ENCODE data around the gene MOSPD2. TPM values are rescaled to one million over a fixed set of nuclear protein-coding genes. Genes with fewer than 3 reads are reported as not detected.

The MOSPD2 gene
- total RNA-seq, 4 donors from 2014 or later, result 2.8 to 11.0 (median 3.3) TPM

DNA sequence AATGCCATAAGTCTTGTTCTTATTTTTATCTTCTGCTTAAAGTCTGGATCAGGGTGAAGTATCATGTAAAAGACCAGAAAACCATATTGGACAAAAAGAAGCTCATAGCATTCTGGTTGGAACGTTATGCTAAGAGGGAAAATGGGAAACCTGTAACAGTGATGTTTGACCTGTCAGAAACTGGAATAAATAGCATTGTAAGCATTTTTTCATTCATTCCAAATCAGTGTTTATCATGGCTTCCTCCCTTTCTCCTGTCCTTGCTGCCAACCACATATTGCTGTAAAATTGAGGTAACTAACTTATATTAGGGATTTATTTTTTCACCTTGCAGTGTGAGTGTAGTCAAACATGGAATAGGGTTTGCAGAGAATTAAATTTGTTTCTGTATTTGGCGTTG, 23.8 kb downstream of the MOSPD2 start:
- H3K36me3 ChIP-seq, result no peaks in the 10 kb centered on the region
- H3K4me1 ChIP-seq, result no peaks in the 10 kb centered on the region
- H3K9me3 ChIP-seq, result no peaks in the 10 kb centered on the region
- no peak overlapping the region for H3K4me3 ChIP-seq
- TF ChIP-seq, protein P1, sequence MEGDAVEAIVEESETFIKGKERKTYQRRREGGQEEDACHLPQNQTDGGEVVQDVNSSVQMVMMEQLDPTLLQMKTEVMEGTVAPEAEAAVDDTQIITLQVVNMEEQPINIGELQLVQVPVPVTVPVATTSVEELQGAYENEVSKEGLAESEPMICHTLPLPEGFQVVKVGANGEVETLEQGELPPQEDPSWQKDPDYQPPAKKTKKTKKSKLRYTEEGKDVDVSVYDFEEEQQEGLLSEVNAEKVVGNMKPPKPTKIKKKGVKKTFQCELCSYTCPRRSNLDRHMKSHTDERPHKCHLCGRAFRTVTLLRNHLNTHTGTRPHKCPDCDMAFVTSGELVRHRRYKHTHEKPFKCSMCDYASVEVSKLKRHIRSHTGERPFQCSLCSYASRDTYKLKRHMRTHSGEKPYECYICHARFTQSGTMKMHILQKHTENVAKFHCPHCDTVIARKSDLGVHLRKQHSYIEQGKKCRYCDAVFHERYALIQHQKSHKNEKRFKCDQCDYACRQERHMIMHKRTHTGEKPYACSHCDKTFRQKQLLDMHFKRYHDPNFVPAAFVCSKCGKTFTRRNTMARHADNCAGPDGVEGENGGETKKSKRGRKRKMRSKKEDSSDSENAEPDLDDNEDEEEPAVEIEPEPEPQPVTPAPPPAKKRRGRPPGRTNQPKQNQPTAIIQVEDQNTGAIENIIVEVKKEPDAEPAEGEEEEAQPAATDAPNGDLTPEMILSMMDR (IDR thresholded peaks at IDR 0.05 in 4 of 5, conservative IDR thresholded peaks at IDR 0.05 in 1 of 5), result no peak
- in situ Hi-C loops (cut with MboI; ENCODE audit: low sequenced_read_pairs in 4 of 4) (no loop called here), intact Hi-C loops (cut with DNase I; ENCODE audit: low total_unique reads) (no loop called here)
- ATAC-seq (no peak), DNase-seq (no peak)
- no peaks in the 10 kb centered on the region for H3K27me3 ChIP-seq
- H3K27ac ChIP-seq, result no peak overlapping the region

DNA sequence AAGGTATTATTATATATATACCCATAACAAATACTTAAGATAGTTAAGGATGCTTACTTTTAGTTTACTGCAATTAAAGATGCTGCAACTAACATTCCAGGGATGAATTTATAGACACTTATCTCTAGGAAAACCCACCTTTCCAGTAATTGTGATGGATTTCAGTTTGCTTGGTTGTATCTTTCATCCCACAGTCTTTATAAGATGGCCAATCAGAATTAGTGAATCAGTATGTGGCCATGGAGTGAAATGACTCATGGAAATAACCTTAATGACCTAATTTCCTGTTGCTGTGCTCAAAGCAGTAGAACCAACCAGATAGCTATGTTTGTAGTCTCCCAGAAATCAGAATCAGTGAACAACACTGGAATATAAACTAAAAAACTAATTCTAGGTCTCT, 26.4 kb downstream of the MOSPD2 start:
- TF ChIP-seq POLR2A (IDR thresholded peaks at IDR 0.05), result no peak
- TF ChIP-seq, protein P1 (IDR thresholded peaks at IDR 0.05 in 4 of 5, conservative IDR thresholded peaks at IDR 0.05 in 1 of 5), result no peak
- in situ Hi-C loops (cut with MboI; ENCODE audit: low sequenced_read_pairs in 4 of 4) (no loop called here), intact Hi-C loops (cut with DNase I; ENCODE audit: low total_unique reads) (no loop called here)
- no peak overlapping the region for H3K27ac ChIP-seq
- no peaks in the 10 kb centered on the region for H3K9me3 ChIP-seq
- H3K27me3 ChIP-seq, result no peaks in the 10 kb centered on the region
- no peak overlapping the region for H3K4me3 ChIP-seq
- no peaks in the 10 kb centered on the region for H3K36me3 ChIP-seq
- no peaks in the 10 kb centered on the region for H3K4me1 ChIP-seq
- ATAC-seq (no peak), DNase-seq (no peak)

DNA sequence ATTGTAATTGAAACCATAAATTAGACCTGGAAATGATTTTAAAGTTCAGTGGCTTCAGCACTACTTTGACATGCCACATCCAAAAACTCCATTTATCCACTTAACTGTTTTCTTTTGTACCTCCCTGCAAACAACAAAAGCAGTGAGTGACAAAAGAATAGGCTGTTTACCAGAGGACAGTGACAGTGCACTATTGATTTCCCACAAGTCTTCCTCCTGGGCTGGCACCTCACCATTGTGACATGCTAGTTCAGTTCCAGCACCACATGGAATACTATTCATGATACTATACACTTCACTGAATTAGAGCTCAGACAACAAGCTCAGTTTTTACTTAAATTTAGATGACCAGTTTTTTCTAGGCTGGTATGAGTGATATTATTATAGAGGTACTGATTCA, 29.3 kb downstream of the MOSPD2 start:
- no peaks in the 10 kb centered on the region for H3K27me3 ChIP-seq
- no peak overlapping the region for H3K4me3 ChIP-seq
- DNase-seq (no peak), ATAC-seq (no peak)
- no peaks in the 10 kb centered on the region for H3K9me3 ChIP-seq
- H3K36me3 ChIP-seq, result no peaks in the 10 kb centered on the region
- no peak overlapping the region for H3K27ac ChIP-seq
- intact Hi-C loops (cut with DNase I; ENCODE audit: low total_unique reads) (no loop called here), in situ Hi-C loops (cut with MboI; ENCODE audit: low sequenced_read_pairs in 4 of 4) (no loop called here)
- H3K4me1 ChIP-seq, result no peaks in the 10 kb centered on the region
- TF ChIP-seq, protein P1 (IDR thresholded peaks at IDR 0.05 in 4 of 5, conservative IDR thresholded peaks at IDR 0.05 in 1 of 5), result no peak
- TF ChIP-seq POLR2A (IDR thresholded peaks at IDR 0.05), result no peak

DNA sequence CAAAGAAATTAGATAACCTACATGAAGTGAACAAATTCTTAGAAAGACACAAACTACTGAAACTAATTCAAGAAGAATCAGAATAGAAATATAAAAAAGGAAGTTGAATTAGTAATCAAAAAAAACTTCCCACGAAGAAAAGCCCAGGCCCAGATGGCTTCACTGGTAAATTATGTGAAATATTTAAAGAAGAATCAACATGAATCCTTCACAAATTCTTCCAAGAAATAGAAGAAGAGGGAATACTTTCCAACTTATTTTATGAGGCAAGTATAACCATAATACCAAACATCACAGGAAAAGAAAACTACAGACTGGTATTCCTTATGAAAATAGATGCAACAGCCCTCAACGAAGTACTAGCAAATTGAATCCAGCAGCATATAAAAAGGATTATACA, 30.7 kb downstream of the MOSPD2 start:
- intact Hi-C loops (cut with DNase I; ENCODE audit: low total_unique reads) (no loop called here), in situ Hi-C loops (cut with MboI; ENCODE audit: low sequenced_read_pairs in 4 of 4) (no loop called here)
- no peaks in the 10 kb centered on the region for H3K4me1 ChIP-seq
- H3K9me3 ChIP-seq, result no peaks in the 10 kb centered on the region
- no peaks in the 10 kb centered on the region for H3K36me3 ChIP-seq
- no peak overlapping the region for H3K27ac ChIP-seq
- no peak overlapping the region for H3K4me3 ChIP-seq
- TF ChIP-seq POLR2A (IDR thresholded peaks at IDR 0.05), result no peak
- TF ChIP-seq, protein P1 (IDR thresholded peaks at IDR 0.05 in 4 of 5, conservative IDR thresholded peaks at IDR 0.05 in 1 of 5), result no peak
- ATAC-seq (no peak), DNase-seq (no peak)
- no peaks in the 10 kb centered on the region for H3K27me3 ChIP-seq

- no peak overlapping the region for H3K27ac ChIP-seq
- no peak for ATAC-seq
- no peaks in the 10 kb centered on the region for H3K27me3 ChIP-seq
- DNase-seq, result no peak
- TF ChIP-seq, protein P1 (IDR thresholded peaks at IDR 0.05 in 4 of 5, conservative IDR thresholded peaks at IDR 0.05 in 1 of 5), result no peak
- no peak for TF ChIP-seq POLR2A (IDR thresholded peaks at IDR 0.05)
- peaks cover 0 to 7% of the 10 kb centered on the region in 2 donors for H3K36me3 ChIP-seq
- H3K4me3 ChIP-seq, result no peak overlapping the region
- no peaks in the 10 kb centered on the region for H3K9me3 ChIP-seq
- H3K4me1 ChIP-seq, result no peaks in the 10 kb centered on the region
- intact Hi-C loops (cut with DNase I; ENCODE audit: low total_unique reads), result no loop called here
- in situ Hi-C loops (cut with MboI; ENCODE audit: low sequenced_read_pairs in 4 of 4), result no loop called here
These were observed 40.0 kb downstream of the MOSPD2 start for GRCh38 chrX:14913241-14913640.

All from gastrocnemius medialis (tissue), 4 donors.